HCT116 (cell line): ENCODE measurements around the gene TRIM62.

Source experiments
- CTCF ChIP-seq, 3 experiments: fragments of 200-600 bp in 1 of 3; sonication (generic) in 1 of 3; IDR thresholded peaks in 2 of 3; conservative IDR thresholded peaks in 1 of 3; 2 replicates each; pipeline ENCODE4 v1.5.1; 2012 to 2017; ENCODE audit warnings: low read depth in 2 of 3, low read length in 2 of 3, antibody characterized with exemption in 1 of 3, borderline replicate concordance in 1 of 3, control low read depth in 1 of 3, mild to moderate bottlenecking in 1 of 3, mixed read lengths in 1 of 3, mixed run types in 1 of 3, moderate library complexity in 1 of 3; ENCODE audit not compliant: insufficient read depth in 1 of 3
- EGR1 ChIP-seq: IDR thresholded peaks from 2 replicates; pipeline ENCODE4 v1.6.1; 2012; ENCODE audit warnings: low read depth
- ELF1 ChIP-seq: IDR thresholded peaks from 2 replicates; pipeline ENCODE4 v1.6.1; 2012; ENCODE audit warnings: low read depth, borderline replicate concordance
- EZH2 ChIP-seq: fragments of 200-600 bp; sonication (generic); IDR thresholded peaks from 2 replicates; pipeline ENCODE4 v1.6.1; 2017; ENCODE audit warnings: antibody characterized with exemption, mixed run types
- JUND ChIP-seq: IDR thresholded peaks from 2 replicates; pipeline ENCODE4 v1.6.1; 2012
- POLR2A ChIP-seq: IDR thresholded peaks from 2 replicates; pipeline ENCODE4 v1.7.0; 2011; ENCODE audit warnings: borderline replicate concordance; ENCODE audit not compliant: insufficient read depth, insufficient read length; ENCODE audit errors: extremely low read depth
- POLR2AphosphoS5 ChIP-seq: IDR thresholded peaks from 2 replicates; pipeline ENCODE4 v1.6.1; 2011; ENCODE audit warnings: mild to moderate bottlenecking, low read depth, low read length, moderate library complexity
- RAD21 ChIP-seq: IDR thresholded peaks from 2 replicates; pipeline ENCODE4 v1.6.1; 2012; ENCODE audit warnings: low read depth, mild to moderate bottlenecking
- REST ChIP-seq: IDR thresholded peaks from 2 replicates; pipeline ENCODE4 v1.6.1; 2012; ENCODE audit warnings: low read depth
- SIN3A ChIP-seq: IDR thresholded peaks from 2 replicates; pipeline ENCODE4 v1.6.1; 2012; ENCODE audit warnings: low read depth
- SP1 ChIP-seq: IDR thresholded peaks from 2 replicates; pipeline ENCODE4 v1.6.1; 2012; ENCODE audit warnings: low read depth
- SRF ChIP-seq: IDR thresholded peaks from 2 replicates; pipeline ENCODE4 v1.6.1; 2012; ENCODE audit warnings: low read depth

GRCh38 chr1:33127001-33127823, 54.6 kb downstream of the TRIM62 start:
- TF ChIP-seq CTCF (IDR thresholded peaks at IDR 0.05 in 2 of 3, conservative IDR thresholded peaks at IDR 0.05 in 1 of 3; ENCODE audit: borderline replicate concordance in 1 of 3, insufficient read depth in 1 of 3, low read depth in 2 of 3, low read length in 2 of 3) (peak; percentile 80 to 94 (median 91)), POLR2AphosphoS5 (peak; percentile 96), JUND (no peak), SRF (peak; percentile 85), SP1 (peak; percentile 95), REST (no peak), POLR2A (peak; percentile 74), ELF1 (peak; percentile 99), RAD21 (peak; percentile 41), EZH2 (no peak), SIN3A (peak; percentile 96), EGR1 (peak; percentile 51; the same call in 1 of the 2 replicates)
